Skeletal muscle tissue (tissue), 4 donors: ENCODE results near the gene SLC66A2. TPM values are rescaled to one million over a fixed set of nuclear protein-coding genes. Genes with fewer than 3 reads are reported as not detected.

ENCODE experiments used
- H3K27ac ChIP-seq: one replicate; pipeline ENCODE4 v1.7.0; 2013; ENCODE audit warnings: mild to moderate bottlenecking, low read depth, low read length, inconsistent platforms
- H3K27me3 ChIP-seq, 3 donors: one replicate each; pipeline ENCODE4 v1.7.0; 2013; ENCODE audit warnings: low read length in 3 of 3; ENCODE audit not compliant: control insufficient read depth in 3 of 3, insufficient read depth in 3 of 3
- H3K36me3 ChIP-seq, 3 donors: one replicate each; pipeline ENCODE4 v1.7.0; 2013; ENCODE audit warnings: low read length in 3 of 3; ENCODE audit not compliant: control insufficient read depth in 3 of 3, insufficient read depth in 3 of 3
- H3K4me1 ChIP-seq, 3 donors: one replicate each; pipeline ENCODE4 v1.7.0; 2013; ENCODE audit warnings: low read length in 3 of 3, mild to moderate bottlenecking in 3 of 3; ENCODE audit not compliant: control insufficient read depth in 3 of 3, insufficient read depth in 3 of 3
- H3K4me3 ChIP-seq, 3 donors: one replicate each; pipeline ENCODE4 v1.7.0; 2013; ENCODE audit warnings: low read length in 3 of 3
- H3K9ac ChIP-seq, 3 donors: one replicate each; pipeline ENCODE4 v1.7.0; 2013; ENCODE audit warnings: low read length in 3 of 3, mild to moderate bottlenecking in 3 of 3, moderate library complexity in 2 of 3, low read depth in 1 of 3
- H3K9me3 ChIP-seq, 3 donors: one replicate each; pipeline ENCODE4 v1.7.0; 2013; ENCODE audit warnings: low read length in 3 of 3; ENCODE audit not compliant: control insufficient read depth in 3 of 3
- total RNA-seq: library from RNA; depleted of rRNA; stranded (reverse); fragments of >200 nt; gene quantifications from one replicate; pipeline ENCODE4 v1.2.3, GENCODE V29; 2014
- donor health status: Osteomylitis.

Gene SLC66A2
- total RNA-seq, 1 donor from 2014 or later: 20.4 TPM

DNA sequence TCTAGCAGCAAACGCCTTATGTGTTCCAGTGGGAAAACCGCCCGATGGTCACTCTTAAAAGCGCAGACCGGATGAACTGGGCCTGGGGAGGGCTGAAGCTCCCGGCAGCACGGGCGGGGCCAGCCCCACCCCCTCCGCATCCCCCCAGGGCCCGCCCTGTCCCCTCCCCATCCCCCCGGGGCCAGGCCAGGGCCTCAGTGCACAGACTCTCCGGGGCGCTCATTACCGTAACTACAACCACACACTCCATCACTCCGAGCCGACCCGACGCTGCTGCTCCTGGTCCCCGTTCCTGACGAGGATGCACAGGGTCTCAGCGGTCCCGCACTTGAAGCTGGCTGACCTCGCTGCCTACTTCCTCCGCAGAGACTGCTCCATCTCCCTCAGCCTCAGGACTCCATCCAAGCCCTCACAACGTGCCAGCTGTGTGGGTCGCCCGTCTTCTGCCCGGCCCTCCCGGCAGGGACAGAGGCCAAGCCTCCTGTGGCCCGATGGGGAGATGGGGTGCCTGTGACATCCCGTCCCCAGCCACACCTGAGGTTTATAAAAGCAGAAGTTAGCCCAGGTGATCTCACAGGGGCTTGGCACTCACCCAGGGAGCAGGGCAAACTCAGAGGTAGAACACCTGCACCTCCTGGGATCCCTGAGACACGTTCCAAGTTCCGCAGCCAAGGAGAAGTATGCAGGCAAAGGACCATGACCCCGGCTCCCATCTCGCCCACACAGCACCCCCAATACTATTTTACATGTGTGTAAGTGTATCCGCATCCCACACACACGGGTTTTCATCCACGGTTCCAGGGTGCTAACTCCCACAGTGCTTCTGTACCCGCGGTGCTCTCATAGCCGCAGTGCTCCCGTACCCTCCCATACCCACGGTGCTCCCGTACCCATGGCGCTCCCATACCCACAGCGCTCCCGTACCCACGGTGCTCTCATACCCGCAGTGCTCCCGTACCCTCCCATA is 36.0 kb downstream of the SLC66A2 start:
- Histone ChIP-seq H3K27ac (no peak overlapping the region), H3K36me3 (peaks cover 18 to 34% (median 30%) of the 10 kb centered on the region in 3 donors), H3K9me3 (no peaks in the 10 kb centered on the region), H3K4me1 (peaks cover 7 to 24% (median 8%) of the 10 kb centered on the region in 3 donors), H3K27me3 (no peaks in the 10 kb centered on the region), H3K9ac (no peak overlapping the region), H3K4me3 (no peak overlapping the region)

DNA sequence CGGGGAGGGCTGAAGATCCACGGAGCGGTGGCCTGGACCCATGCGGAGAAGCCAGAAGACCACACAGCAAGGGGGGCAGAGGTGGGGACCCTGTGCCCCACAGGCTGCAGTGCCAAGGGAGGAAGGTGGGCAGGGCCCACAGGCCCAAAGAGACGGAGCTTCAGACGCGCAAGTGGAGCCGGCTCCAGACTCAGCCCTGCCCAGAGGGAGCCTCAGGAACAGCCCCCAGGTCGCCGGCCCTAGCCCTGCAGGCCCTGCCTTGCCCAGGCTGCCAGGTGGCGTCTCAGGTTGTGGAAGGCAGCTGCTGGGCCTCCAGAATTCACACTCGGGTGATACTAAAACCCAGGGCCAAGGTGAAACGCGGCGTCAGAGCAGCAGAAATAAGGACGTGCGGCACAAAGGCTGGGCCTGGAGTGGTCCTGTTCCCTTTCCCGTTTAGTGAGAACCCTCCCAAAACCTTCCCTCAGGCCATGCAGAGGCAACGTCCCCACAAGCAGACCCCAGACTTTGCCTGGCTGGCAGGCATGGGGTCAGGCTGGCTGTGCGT is 36.8 kb downstream of the SLC66A2 start:
- Histone ChIP-seq H3K4me3 (no peak overlapping the region), H3K27me3 (no peaks in the 10 kb centered on the region), H3K27ac (no peak overlapping the region), H3K4me1 (peaks cover 7 to 24% (median 8%) of the 10 kb centered on the region in 3 donors), H3K9me3 (no peaks in the 10 kb centered on the region), H3K9ac (peak overlapping the region in 1 of 3 donors; percentile 16), H3K36me3 (peaks cover 18 to 34% (median 30%) of the 10 kb centered on the region in 3 donors)

DNA sequence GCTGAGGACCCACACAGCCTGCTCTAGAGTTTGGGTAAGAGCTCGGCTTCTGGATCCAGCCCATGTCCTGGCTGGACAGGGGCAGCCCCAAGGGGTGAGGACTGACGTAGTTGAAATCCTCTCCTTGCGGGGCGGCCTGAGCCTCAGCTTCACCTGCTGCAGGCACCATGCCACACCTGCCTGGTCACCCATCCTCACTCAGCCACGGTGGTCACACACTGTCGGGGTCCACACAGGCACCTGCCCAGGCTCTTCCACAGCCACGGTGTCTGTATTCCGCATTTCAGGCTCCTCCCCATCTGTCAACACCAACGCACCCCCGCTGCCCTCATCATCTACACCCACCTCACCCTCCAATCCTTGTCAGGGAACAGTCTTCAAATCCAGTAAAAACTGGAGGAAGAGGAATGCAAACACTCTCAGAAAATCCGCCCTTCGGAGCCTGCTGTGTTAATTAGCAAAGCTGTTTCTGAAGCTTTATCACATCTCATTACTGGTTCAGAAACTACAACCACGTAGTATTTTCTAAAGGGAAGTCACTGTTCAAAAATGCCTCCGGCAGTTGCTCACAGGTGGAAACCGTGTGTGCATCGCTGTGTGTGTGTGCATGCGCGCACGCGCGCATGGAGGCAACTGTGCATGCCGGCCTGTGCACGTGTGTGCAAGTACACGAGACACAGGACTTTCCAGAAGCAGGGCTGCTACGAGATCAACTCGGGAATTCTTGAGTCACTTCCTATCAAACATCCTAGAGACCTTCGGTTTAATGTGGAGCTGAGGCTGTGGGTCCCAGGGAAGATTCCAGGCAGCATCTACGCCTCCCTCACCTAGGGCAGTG is 38.2 kb downstream of the SLC66A2 start:
- peak overlapping the region in 1 of 3 donors; percentile 77 for H3K9ac ChIP-seq
- H3K27me3 ChIP-seq: no peaks in the 10 kb centered on the region
- H3K4me1 ChIP-seq: peaks cover 7 to 24% (median 8%) of the 10 kb centered on the region in 3 donors
- peak overlapping the region; percentile 65 for H3K27ac ChIP-seq
- H3K36me3 ChIP-seq: peaks cover 11 to 26% (median 24%) of the 10 kb centered on the region in 3 donors
- no peaks in the 10 kb centered on the region for H3K9me3 ChIP-seq
- peak overlapping the region in 2 of 3 donors; percentile 0 to 18 for H3K4me3 ChIP-seq

DNA sequence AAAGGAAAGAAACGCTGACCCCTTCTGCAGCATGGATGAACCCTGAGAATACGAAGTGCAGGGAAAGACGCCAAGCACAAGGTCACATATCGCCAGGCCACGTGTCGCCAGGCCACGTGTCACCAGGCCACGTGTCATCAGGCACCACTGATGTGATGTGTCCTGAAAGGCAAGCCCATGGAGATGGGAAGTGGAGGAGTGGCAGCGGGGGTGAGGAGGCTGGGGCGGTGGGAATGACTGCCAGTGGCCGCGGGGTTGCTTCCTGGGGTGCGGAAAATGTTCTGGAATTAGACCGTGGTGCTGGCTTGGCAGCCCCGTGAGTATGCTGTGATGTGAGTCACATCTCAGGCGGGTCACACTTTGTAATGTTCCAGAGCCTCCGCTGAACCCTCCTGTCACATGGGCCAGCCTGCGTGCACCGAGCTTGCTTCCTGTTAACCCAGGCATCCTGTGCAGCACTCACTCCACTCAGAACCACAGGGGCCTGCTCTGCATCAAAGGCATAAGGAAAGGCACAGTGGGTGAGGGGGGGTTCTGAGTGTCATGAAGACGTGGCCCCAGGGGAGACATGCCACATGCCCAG is 39.0 kb downstream of the SLC66A2 start:
- peaks cover 11 to 23% (median 19%) of the 10 kb centered on the region in 3 donors for H3K36me3 ChIP-seq
- peak overlapping the region; percentile 65 for H3K27ac ChIP-seq
- H3K9me3 ChIP-seq: no peaks in the 10 kb centered on the region
- peak overlapping the region in 1 of 3 donors; percentile 77 for H3K9ac ChIP-seq
- peak overlapping the region in 2 of 3 donors; percentile 0 to 18 for H3K4me3 ChIP-seq
- no peaks in the 10 kb centered on the region for H3K27me3 ChIP-seq
- peaks cover 7 to 24% (median 8%) of the 10 kb centered on the region in 3 donors for H3K4me1 ChIP-seq

DNA sequence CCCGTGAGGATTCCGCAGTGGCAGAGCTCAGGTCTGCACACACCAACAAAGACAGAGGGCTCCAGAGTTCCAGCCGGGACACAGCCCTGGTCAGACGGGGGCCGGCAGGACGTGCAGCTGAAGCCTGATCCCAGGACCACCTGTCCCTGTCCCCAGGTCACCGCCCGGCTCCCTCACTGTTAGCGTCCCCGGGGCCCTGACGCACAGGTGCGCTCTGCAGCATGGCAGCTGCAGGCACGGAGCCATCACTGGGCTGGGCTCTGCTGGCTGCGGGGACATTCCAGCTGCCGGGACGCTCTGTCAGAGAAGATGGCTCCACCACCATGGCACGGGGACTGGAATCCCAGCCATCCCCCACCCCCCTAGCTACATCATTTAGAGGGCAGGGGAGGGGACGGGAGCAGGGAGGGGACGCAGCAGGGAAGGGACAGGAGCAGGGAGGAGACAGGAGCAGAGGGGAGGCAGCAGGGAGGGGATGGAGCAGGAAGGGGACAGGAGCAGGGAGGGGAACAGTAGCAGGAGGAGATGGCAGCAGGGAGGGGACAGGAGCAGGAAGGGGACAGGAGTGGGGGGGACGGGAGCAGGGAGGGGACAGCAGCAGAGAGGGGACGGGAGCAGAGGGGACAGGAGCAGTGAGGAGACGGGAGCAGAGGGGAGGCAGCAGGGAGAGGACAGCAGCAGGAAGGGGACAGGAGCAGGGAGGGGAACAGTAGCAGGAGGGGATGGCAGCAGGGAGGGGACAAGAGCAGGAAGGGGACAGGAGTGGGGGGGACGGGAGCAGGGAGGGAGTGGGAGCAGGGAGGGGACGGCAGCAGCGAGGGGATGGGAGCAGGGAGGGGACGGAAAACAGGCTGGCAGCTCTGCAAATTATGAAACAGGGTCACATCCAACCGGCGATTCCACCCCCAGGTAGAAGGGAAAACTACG is 39.8 kb downstream of the SLC66A2 start:
- H3K4me1 ChIP-seq: peaks cover 7 to 24% (median 8%) of the 10 kb centered on the region in 3 donors
- H3K4me3 ChIP-seq: peak overlapping the region in 1 of 3 donors; percentile 0
- H3K9ac ChIP-seq: peak overlapping the region in 1 of 3 donors; percentile 77
- peaks cover 8 to 16% (median 16%) of the 10 kb centered on the region in 3 donors for H3K36me3 ChIP-seq
- H3K27me3 ChIP-seq: no peaks in the 10 kb centered on the region
- no peaks in the 10 kb centered on the region for H3K9me3 ChIP-seq
- H3K27ac ChIP-seq: peak overlapping the region; percentile 65

DNA sequence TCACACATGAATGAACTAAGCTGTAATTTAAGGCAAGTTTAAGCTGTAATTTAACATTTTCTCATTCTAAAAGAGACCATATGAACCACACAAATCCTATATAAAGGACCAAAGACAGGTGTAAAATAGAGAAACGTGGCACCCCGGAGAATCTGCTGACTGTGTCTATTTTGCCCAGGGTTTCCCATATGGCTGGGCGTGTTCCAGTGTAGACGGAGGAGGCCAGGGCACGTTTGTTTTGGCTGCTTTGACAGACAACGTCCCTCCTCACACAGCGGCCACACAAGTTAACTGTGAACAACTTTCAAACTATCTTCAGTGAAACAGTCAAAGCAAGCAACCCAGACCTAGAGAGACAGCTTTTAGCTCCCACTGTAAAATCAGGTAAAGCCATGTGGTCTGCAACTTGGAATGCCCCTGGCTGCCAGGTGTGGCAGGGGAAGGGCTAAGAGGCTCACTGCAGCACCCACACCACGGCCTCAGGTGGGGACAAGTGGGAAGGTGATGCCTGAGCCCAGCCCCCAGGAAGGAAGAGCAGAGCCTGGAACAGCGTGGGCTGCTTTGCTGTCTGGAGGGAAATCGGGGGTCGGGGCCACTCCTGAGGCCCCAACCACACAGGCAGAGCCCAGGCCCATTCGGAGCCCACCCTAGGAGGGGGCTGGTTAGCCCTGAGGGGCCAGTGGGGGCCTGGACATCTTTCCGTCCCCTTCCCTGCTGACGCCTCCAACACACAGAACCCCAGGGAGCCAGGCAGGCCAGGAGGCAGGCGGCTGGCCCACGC is 40.7 kb downstream of the SLC66A2 start:
- no peak overlapping the region for H3K4me3 ChIP-seq
- peaks cover 7 to 24% (median 8%) of the 10 kb centered on the region in 3 donors for H3K4me1 ChIP-seq
- H3K9me3 ChIP-seq: no peaks in the 10 kb centered on the region
- peak overlapping the region in 1 of 3 donors; percentile 77 for H3K9ac ChIP-seq
- no peaks in the 10 kb centered on the region for H3K27me3 ChIP-seq
- no peak overlapping the region for H3K27ac ChIP-seq
- H3K36me3 ChIP-seq: peaks cover 4 to 12% (median 9%) of the 10 kb centered on the region in 3 donors

DNA sequence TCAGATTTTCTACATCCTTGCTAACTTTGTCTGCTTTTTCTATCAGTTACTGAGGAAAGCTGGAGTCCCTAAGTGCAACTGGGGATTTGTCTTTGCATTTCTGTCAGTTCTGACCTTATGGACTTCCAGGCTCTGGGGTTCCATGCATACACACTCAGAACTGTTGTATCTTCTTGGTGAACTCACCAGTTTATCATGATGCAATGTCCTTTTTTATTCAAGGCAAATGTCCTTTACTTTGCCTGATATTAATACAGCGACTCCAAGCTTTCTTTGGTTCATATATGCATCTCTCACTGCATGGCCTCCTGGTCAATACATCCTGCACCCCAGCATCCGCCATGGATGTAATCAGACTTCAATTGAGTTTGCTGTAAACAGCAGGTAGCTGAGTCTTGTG is 44.7 kb downstream of the SLC66A2 start:
- Histone ChIP-seq H3K9ac (no peak overlapping the region), H3K27ac (no peak overlapping the region), H3K4me3 (no peak overlapping the region), H3K4me1 (peaks cover 0 to 10% (median 3%) of the 10 kb centered on the region in 3 donors), H3K27me3 (no peaks in the 10 kb centered on the region), H3K9me3 (no peaks in the 10 kb centered on the region), H3K36me3 (peaks cover 7 to 19% (median 9%) of the 10 kb centered on the region in 3 donors)

DNA sequence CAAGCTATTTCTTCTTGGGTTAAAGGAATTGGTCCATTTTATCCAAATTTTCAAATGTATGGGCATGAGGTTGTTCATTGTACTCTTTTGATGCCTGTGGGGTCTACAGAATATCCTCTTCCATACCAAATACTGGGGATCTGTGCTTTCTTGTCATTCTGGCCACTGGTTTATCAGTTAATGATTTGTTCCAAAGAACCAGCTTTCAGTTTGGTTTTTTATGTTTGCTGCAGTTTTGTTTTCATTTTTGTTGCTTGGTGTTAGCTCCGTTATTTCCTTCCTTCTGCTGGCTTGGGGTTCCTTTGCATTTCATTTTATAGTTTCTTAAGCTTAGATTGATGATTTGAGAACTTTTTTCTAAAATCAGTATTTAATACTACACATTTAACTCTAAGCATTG is 45.5 kb downstream of the SLC66A2 start:
- peaks cover 0 to 3% (median 3%) of the 10 kb centered on the region in 3 donors for H3K4me1 ChIP-seq
- no peak overlapping the region for H3K9ac ChIP-seq
- H3K27ac ChIP-seq: no peak overlapping the region
- H3K4me3 ChIP-seq: no peak overlapping the region
- no peaks in the 10 kb centered on the region for H3K9me3 ChIP-seq
- peaks cover 7 to 19% (median 9%) of the 10 kb centered on the region in 3 donors for H3K36me3 ChIP-seq
- no peaks in the 10 kb centered on the region for H3K27me3 ChIP-seq
